ENCODE results near the gene DCTN4. TPM values are rescaled to one million over a fixed set of nuclear protein-coding genes. Genes with fewer than 3 reads are reported as not detected.

DCTN4 gene
- total RNA-seq, 2 donors from 2014 or later, result 68.4 to 87.1 TPM

GRCh38 chr5:150729859-150730258, 29.0 kb downstream of the DCTN4 start:
- 95% methylated on average over 4 of the region's 4 CpGs for WGBS
- H3K27ac ChIP-seq, result no peak overlapping the region
- intact Hi-C loops (cut with DNase I), result loop anchor here (1.0 kb wide), 1 partner anchor 10 kb away; no protein-coding TSS in a partner anchor
- no peaks in the 10 kb centered on the region for H3K9me3 ChIP-seq
- H3K4me3 ChIP-seq, result no peak overlapping the region
- H3K4me1 ChIP-seq (replicated peaks), result no peaks in the 10 kb centered on the region
- H3K27me3 ChIP-seq (replicated peaks; ENCODE audit: insufficient read depth), result no peaks in the 10 kb centered on the region
- DNase-seq (ENCODE audit: low spot score), result no peak
- TF ChIP-seq POLR2A (IDR thresholded peaks at IDR 0.05) (no peak), POLR2AphosphoS5 (IDR thresholded peaks at IDR 0.05) (no peak)
- TF ChIP-seq, protein P1, sequence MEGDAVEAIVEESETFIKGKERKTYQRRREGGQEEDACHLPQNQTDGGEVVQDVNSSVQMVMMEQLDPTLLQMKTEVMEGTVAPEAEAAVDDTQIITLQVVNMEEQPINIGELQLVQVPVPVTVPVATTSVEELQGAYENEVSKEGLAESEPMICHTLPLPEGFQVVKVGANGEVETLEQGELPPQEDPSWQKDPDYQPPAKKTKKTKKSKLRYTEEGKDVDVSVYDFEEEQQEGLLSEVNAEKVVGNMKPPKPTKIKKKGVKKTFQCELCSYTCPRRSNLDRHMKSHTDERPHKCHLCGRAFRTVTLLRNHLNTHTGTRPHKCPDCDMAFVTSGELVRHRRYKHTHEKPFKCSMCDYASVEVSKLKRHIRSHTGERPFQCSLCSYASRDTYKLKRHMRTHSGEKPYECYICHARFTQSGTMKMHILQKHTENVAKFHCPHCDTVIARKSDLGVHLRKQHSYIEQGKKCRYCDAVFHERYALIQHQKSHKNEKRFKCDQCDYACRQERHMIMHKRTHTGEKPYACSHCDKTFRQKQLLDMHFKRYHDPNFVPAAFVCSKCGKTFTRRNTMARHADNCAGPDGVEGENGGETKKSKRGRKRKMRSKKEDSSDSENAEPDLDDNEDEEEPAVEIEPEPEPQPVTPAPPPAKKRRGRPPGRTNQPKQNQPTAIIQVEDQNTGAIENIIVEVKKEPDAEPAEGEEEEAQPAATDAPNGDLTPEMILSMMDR (IDR thresholded peaks at IDR 0.05), result no peak
- peaks cover 0 to 14% of the 10 kb centered on the region in 2 donors for H3K36me3 ChIP-seq

GRCh38 chr5:150723845-150724244, 35.0 kb downstream of the DCTN4 start:
- TF ChIP-seq, protein P1 (IDR thresholded peaks at IDR 0.05), result no peak
- TF ChIP-seq POLR2A (IDR thresholded peaks at IDR 0.05) (no peak), POLR2AphosphoS5 (IDR thresholded peaks at IDR 0.05) (no peak)
- peaks cover 0 to 5% of the 10 kb centered on the region in 2 donors for H3K36me3 ChIP-seq
- H3K27me3 ChIP-seq (replicated peaks; ENCODE audit: insufficient read depth), result no peaks in the 10 kb centered on the region
- no peak overlapping the region for H3K4me3 ChIP-seq
- 92% methylated on average over 2 of the region's 2 CpGs for WGBS
- no peaks in the 10 kb centered on the region for H3K4me1 ChIP-seq (replicated peaks)
- no peak for DNase-seq (ENCODE audit: low spot score)
- no peaks in the 10 kb centered on the region for H3K9me3 ChIP-seq
- intact Hi-C loops (cut with DNase I), result no loop called here
- no peak overlapping the region for H3K27ac ChIP-seq

DNA sequence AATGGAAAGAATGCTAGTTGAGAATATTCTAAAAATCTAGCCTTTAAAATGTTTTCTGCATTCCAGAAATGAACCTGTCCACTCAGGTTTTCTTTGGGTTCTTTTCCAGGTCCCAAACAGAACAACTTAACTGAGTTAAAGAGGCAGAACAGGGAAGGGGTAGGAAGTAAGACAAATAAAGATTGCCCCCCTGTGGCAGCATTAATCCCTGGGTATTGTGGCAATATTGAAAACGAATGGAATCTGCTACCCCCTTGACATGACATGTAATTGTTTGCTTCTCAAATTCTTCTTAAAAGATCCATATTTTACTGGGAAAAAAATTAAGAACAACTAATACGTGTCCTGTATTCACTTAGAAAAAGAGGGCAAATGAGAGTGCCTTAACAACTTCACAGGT, 48.7 kb downstream of the DCTN4 start:
- no peak for DNase-seq (ENCODE audit: low spot score)
- Histone ChIP-seq H3K27ac (no peak overlapping the region), H3K4me3 (no peak overlapping the region), H3K9me3 (no peaks in the 10 kb centered on the region), H3K4me1 (replicated peaks) (no peaks in the 10 kb centered on the region), H3K36me3 (peaks cover 0 to 4% of the 10 kb centered on the region in 2 donors), H3K27me3 (replicated peaks; ENCODE audit: insufficient read depth) (no peaks in the 10 kb centered on the region)
- 60% methylated on average over 2 of the region's 2 CpGs for WGBS
- intact Hi-C loops (cut with DNase I), result no loop called here
- TF ChIP-seq, protein P1 (IDR thresholded peaks at IDR 0.05), result peak in 2 of 4 experiments; percentile 22 to 23
- no peak for TF ChIP-seq POLR2AphosphoS5 (IDR thresholded peaks at IDR 0.05)

GRCh38 chr5:150706776-150707390, 51.9 kb downstream of the DCTN4 start:
- no peak for DNase-seq (ENCODE audit: low spot score)
- no peak for TF ChIP-seq POLR2AphosphoS5 (IDR thresholded peaks at IDR 0.05)
- TF ChIP-seq, protein P1 (IDR thresholded peaks at IDR 0.05), result no peak
- no peak for TF ChIP-seq POLR2A (IDR thresholded peaks at IDR 0.05)
- Histone ChIP-seq H3K4me1 (replicated peaks) (no peaks in the 10 kb centered on the region), H3K27me3 (replicated peaks; ENCODE audit: insufficient read depth) (no peaks in the 10 kb centered on the region), H3K9me3 (no peaks in the 10 kb centered on the region), H3K27ac (no peak overlapping the region), H3K4me3 (no peak overlapping the region), H3K36me3 (no peaks in the 10 kb centered on the region)
- intact Hi-C loops (cut with DNase I), result no loop called here
- WGBS, result 59% methylated on average over 4 of the region's 4 CpGs

DNA sequence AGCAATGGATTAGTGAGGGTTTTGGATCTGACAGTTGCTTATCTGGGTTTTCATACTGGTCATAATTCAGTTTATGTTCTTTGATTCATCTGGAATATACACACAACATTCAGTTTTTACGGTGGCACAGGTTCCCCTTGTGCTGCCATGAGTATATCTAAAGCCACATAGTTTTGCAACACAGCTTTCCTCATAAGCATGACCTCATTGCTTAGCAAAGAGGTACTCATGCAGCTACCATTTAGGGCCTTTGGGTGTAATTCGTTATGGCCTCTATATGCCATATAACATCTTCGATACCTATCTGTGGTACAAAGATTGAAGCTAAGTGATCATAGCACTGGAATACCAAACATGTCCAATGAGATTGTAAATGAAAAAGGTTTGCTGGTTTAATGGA, 55.1 kb downstream of the DCTN4 start:
- Histone ChIP-seq H3K27ac (no peak overlapping the region), H3K4me3 (no peak overlapping the region), H3K36me3 (no peaks in the 10 kb centered on the region), H3K4me1 (replicated peaks) (peaks cover 2% of the 10 kb centered on the region), H3K27me3 (replicated peaks; ENCODE audit: insufficient read depth) (no peaks in the 10 kb centered on the region), H3K9me3 (no peaks in the 10 kb centered on the region)
- intact Hi-C loops (cut with DNase I), result loop anchor here (5.0 kb wide), 1 partner anchor 141 kb away; no protein-coding TSS in a partner anchor
- no peak for TF ChIP-seq POLR2A (IDR thresholded peaks at IDR 0.05)
- TF ChIP-seq POLR2AphosphoS5 (IDR thresholded peaks at IDR 0.05), result no peak
- TF ChIP-seq, protein P1 (IDR thresholded peaks at IDR 0.05), result no peak
- DNase-seq (ENCODE audit: low spot score), result no peak
- 83% methylated on average over 3 of the region's 3 CpGs for WGBS
